Osteocyte (in vitro differentiated cells): ENCODE measurements around the gene ZDHHC14. TPM values are rescaled to one million over a fixed set of nuclear protein-coding genes. Genes with fewer than 3 reads are reported as not detected.
"Not testable (repeated sequence)": the region's sequence is repeated elsewhere in the genome, so short reads cannot be mapped to it uniquely, and the experiment has no call there.

Source experiments
- DNase-seq: peaks from one replicate; pipeline ENCODE4 v3.0.0; 2021; ENCODE audit warnings: mixed read lengths; ENCODE audit not compliant: unreplicated experiment; ENCODE audit errors: extremely low spot score
- H3K27ac Mint-ChIP-seq: one replicate; pipeline ENCODE4 v1.8.0; 2021; ENCODE audit warnings: mild to moderate bottlenecking, mixed read lengths; ENCODE audit not compliant: unreplicated experiment
- H3K27me3 Mint-ChIP-seq: one replicate; pipeline ENCODE4 v1.8.0; 2021; ENCODE audit warnings: mixed read lengths; ENCODE audit not compliant: unreplicated experiment
- H3K36me3 Mint-ChIP-seq: one replicate; pipeline ENCODE4 v1.8.0; 2021; ENCODE audit warnings: mixed read lengths; ENCODE audit not compliant: unreplicated experiment
- H3K4me1 Mint-ChIP-seq: one replicate; pipeline ENCODE4 v1.8.0; 2021; ENCODE audit warnings: mixed read lengths; ENCODE audit not compliant: unreplicated experiment
- H3K4me3 Mint-ChIP-seq: one replicate; pipeline ENCODE4 v1.8.0; 2021; ENCODE audit warnings: mild to moderate bottlenecking, moderate library complexity, mixed read lengths; ENCODE audit not compliant: unreplicated experiment
- H3K9me3 Mint-ChIP-seq: one replicate; pipeline ENCODE4 v1.8.0; 2021; ENCODE audit warnings: mixed read lengths; ENCODE audit not compliant: unreplicated experiment
- CTCF ChIP-seq: fragments of 200-600 bp; sonication (generic); IDR thresholded peaks from 2 replicates; pipeline ENCODE4 v1.5.0; 2021; ENCODE audit warnings: antibody characterized with exemption, mild to moderate bottlenecking, moderate library complexity
- total RNA-seq: library from RNA; stranded (reverse); gene quantifications from 2 replicates; pipeline ENCODE4 v1.2.1, GENCODE V29; 2021

Gene ZDHHC14
- total RNA-seq, 1 donor from 2014 or later, result 9.1 TPM

- DNase-seq, result no peak
- no peaks in the 10 kb centered on the region for H3K9me3 Mint-ChIP-seq
- no peaks in the 10 kb centered on the region for H3K36me3 Mint-ChIP-seq
- H3K4me1 Mint-ChIP-seq, result peaks cover 13% of the 10 kb centered on the region
- TF ChIP-seq CTCF, result no peak
- H3K27me3 Mint-ChIP-seq, result no peaks in the 10 kb centered on the region
- H3K27ac Mint-ChIP-seq, result no peak overlapping the region
- H3K4me3 Mint-ChIP-seq, result no peak overlapping the region
These were observed 25.0 kb downstream of the ZDHHC14 start for GRCh38 chr6:157405986-157406385.

GRCh38 chr6:157406661-157407060 lies 25.7 kb downstream of the ZDHHC14 start:
- no peak overlapping the region for H3K27ac Mint-ChIP-seq

GRCh38 chr6:157407646-157408045 lies 26.7 kb downstream of the ZDHHC14 start:
- H3K27ac Mint-ChIP-seq, result no peak overlapping the region
- H3K9me3 Mint-ChIP-seq, result no peaks in the 10 kb centered on the region
- no peaks in the 10 kb centered on the region for H3K36me3 Mint-ChIP-seq
- no peak overlapping the region for H3K4me3 Mint-ChIP-seq
- no peak for TF ChIP-seq CTCF
- peaks cover 13% of the 10 kb centered on the region for H3K4me1 Mint-ChIP-seq
- no peaks in the 10 kb centered on the region for H3K27me3 Mint-ChIP-seq
- no peak for DNase-seq

More at GRCh38 chr6:157406661-157407060, 25.7 kb downstream of the ZDHHC14 start:
- Mint-ChIP-seq H3K4me3 (no peak overlapping the region), H3K4me1 (peaks cover 13% of the 10 kb centered on the region), H3K27me3 (no peaks in the 10 kb centered on the region), H3K9me3 (no peaks in the 10 kb centered on the region), H3K36me3 (no peaks in the 10 kb centered on the region)
- DNase-seq, result no peak
- TF ChIP-seq CTCF, result no peak

GRCh38 chr6:157408427-157408826 lies 27.4 kb downstream of the ZDHHC14 start:
- H3K4me1 Mint-ChIP-seq, result peaks cover 13% of the 10 kb centered on the region
- H3K9me3 Mint-ChIP-seq, DNase-seq, H3K4me3 Mint-ChIP-seq, H3K36me3 Mint-ChIP-seq, H3K27ac Mint-ChIP-seq, H3K27me3 Mint-ChIP-seq: not testable (repeated sequence)

GRCh38 chr6:157410045-157410444 lies 29.1 kb downstream of the ZDHHC14 start:
- Mint-ChIP-seq H3K4me1 (peaks cover 13% of the 10 kb centered on the region), H3K27ac (peak overlapping the region; percentile 73), H3K36me3 (peaks cover 1% of the 10 kb centered on the region), H3K4me3 (no peak overlapping the region), H3K27me3 (no peaks in the 10 kb centered on the region), H3K9me3 (no peaks in the 10 kb centered on the region)
- DNase-seq, result no peak
- no peak for TF ChIP-seq CTCF

- H3K36me3 Mint-ChIP-seq, result peaks cover 1% of the 10 kb centered on the region
- peak overlapping the region; percentile 4 for H3K27ac Mint-ChIP-seq
- H3K9me3 Mint-ChIP-seq, result no peaks in the 10 kb centered on the region
- TF ChIP-seq CTCF, result no peak
- DNase-seq, result no peak
- no peak overlapping the region for H3K4me3 Mint-ChIP-seq
- H3K27me3 Mint-ChIP-seq, result no peaks in the 10 kb centered on the region
- H3K4me1 Mint-ChIP-seq, result peaks cover 7% of the 10 kb centered on the region
These were observed 30.4 kb downstream of the ZDHHC14 start for GRCh38 chr6:157411368-157411767.
